Kidney epithelial cell (primary cell): ENCODE data around the gene CIROP. TPM values are rescaled to one million over a fixed set of nuclear protein-coding genes. Genes with fewer than 3 reads are reported as not detected.

Experiments used
- DNase-seq: peaks from one replicate; pipeline ENCODE4 v3.0.0-alpha.2; 2010; ENCODE audit warnings: low read depth
- H3K27me3 ChIP-seq: 2 replicates; pipeline ENCODE4 v1.6.0; 2011; ENCODE audit warnings: low read length; ENCODE audit not compliant: control insufficient read depth, insufficient read depth
- H3K36me3 ChIP-seq: 2 replicates; pipeline ENCODE4 v1.5.1; 2011; ENCODE audit warnings: low read length; ENCODE audit not compliant: control insufficient read depth, insufficient read depth
- H3K4me3 ChIP-seq: 2 replicates; pipeline ENCODE4 v1.5.1; 2011; ENCODE audit warnings: low read depth, mild to moderate bottlenecking, control low read depth, low read length
- CTCF ChIP-seq: IDR thresholded peaks from 2 replicates; pipeline ENCODE4 v1.5.1; 2011; ENCODE audit warnings: mild to moderate bottlenecking, moderate library complexity, low read length, control low read depth, inconsistent platforms; ENCODE audit not compliant: insufficient read depth, poor library complexity, severe bottlenecking
- total RNA-seq: library from RNA; depleted of rRNA; stranded (reverse); fragments of >200 nt; gene quantifications from 2 replicates; pipeline ENCODE4 v1.2.3, GENCODE V29; 2015

The CIROP gene
- total RNA-seq, 1 donor from 2014 or later: not detected

- H3K36me3 ChIP-seq: peaks cover 11% of the 10 kb centered on the region
- H3K27me3 ChIP-seq: no peaks in the 10 kb centered on the region
- TF ChIP-seq CTCF: no peak
- H3K4me3 ChIP-seq: no peak overlapping the region
- no peak for DNase-seq
Observed at GRCh38 chr14:23071921-23072539, 32.8 kb downstream of the CIROP start.

- Histone ChIP-seq H3K36me3 (peaks cover 11% of the 10 kb centered on the region), H3K4me3 (peak overlapping the region; percentile 79), H3K27me3 (no peaks in the 10 kb centered on the region)
- TF ChIP-seq CTCF: no peak
- DNase-seq: peak; percentile 82
Observed at GRCh38 chr14:23071244-23071920, 33.4 kb downstream of the CIROP start.

- TF ChIP-seq CTCF: no peak
- Histone ChIP-seq H3K4me3 (peak overlapping the region; percentile 79), H3K36me3 (peaks cover 12% of the 10 kb centered on the region)
Observed at GRCh38 chr14:23070262-23071129, 34.3 kb downstream of the CIROP start.

GRCh38 chr14:23069413-23069806 is 35.4 kb downstream of the CIROP start:
- peaks cover 11% of the 10 kb centered on the region for H3K36me3 ChIP-seq
- TF ChIP-seq CTCF: no peak

More at GRCh38 chr14:23070262-23071129, 34.3 kb downstream of the CIROP start:
- DNase-seq: no peak
- no peaks in the 10 kb centered on the region for H3K27me3 ChIP-seq

GRCh38 chr14:23068789-23069412 is 35.9 kb downstream of the CIROP start:
- peak; percentile 70 for DNase-seq
- peaks cover 11% of the 10 kb centered on the region for H3K36me3 ChIP-seq
- no peak overlapping the region for H3K4me3 ChIP-seq
- peak; percentile 99 for TF ChIP-seq CTCF
- H3K27me3 ChIP-seq: no peaks in the 10 kb centered on the region

More at GRCh38 chr14:23069413-23069806, 35.4 kb downstream of the CIROP start:
- Histone ChIP-seq H3K27me3 (no peaks in the 10 kb centered on the region), H3K4me3 (no peak overlapping the region)
- DNase-seq: no peak
